ENCODE data around the gene CMTM7. TPM values are rescaled to one million over a fixed set of nuclear protein-coding genes. Genes with fewer than 3 reads are reported as not detected.
A peak's percentile ranks its signal among the peaks of the same experiment; 100 is the strongest.

Gene CMTM7
- total and polyA plus RNA-seq, 12 donors = 5.4 to 19.2 (median 13.0) TPM

DNA sequence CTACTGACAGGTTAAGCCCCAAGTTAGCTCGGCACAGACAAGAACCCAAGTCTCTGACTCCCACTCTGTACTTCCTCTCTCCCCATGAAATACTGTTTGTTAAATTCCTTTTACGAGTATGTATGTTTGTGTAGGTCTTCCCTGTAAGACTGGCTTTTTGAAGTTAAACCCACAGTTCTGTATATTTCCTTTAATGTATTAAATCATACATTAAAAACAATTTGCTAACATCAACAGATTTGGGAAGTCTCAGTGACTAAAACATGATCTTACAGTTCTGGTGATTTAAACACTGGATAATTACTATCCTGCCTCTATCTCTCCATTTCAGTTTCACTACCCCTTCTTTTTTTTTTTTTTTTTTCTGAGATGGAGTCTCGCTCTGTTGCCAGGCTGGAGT lies 106.6 kb downstream of the CMTM7 start:
- WGBS, 4 donors = 79 to 93% (median 81%) methylated on average over 3 of the region's 3 CpGs
- TF ChIP-seq CTCF (IDR thresholded peaks at IDR 0.05) (no peak), POLR2A (IDR thresholded peaks at IDR 0.05) (no peak)
- Histone ChIP-seq H3K27ac (peak overlapping the region in 1 of 5 donors; percentile 30), H3K4me1 (replicated peaks in 1 of 2) (peaks cover 10 to 23% of the 10 kb centered on the region in 2 donors), H3K36me3 (replicated peaks in 1 of 2) (no peaks in the 10 kb centered on the region), H3K27me3 (no peaks in the 10 kb centered on the region), H3K9me3 (replicated peaks in 1 of 3) (no peaks in the 10 kb centered on the region), H3K4me3 (no peak overlapping the region)
- DNase-seq = no peak
- intact Hi-C loops (cut with DNase I) = no loop called here

DNA sequence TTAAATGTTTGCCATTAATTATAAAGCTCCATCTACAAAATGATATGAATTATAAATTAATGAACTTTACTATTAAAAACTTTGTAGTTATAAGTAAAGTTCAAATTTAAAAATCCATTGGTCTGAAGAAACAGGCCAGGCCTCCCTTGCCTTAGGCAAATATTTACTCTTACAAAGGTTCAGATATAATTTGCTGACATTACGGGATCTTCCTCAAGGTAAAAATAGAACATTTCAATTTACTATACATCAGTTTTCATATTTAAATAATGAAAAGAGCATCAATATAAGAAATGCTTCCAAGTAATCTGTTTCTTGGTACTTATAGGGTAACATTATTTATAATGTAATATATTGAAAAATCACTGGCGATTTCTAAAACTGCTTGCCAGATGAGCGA lies 107.3 kb downstream of the CMTM7 start:
- no peak for DNase-seq
- H3K9me3 ChIP-seq (replicated peaks in 1 of 3) = no peaks in the 10 kb centered on the region
- H3K27me3 ChIP-seq = no peaks in the 10 kb centered on the region
- no peak overlapping the region for H3K27ac ChIP-seq
- no peak for TF ChIP-seq CTCF (IDR thresholded peaks at IDR 0.05)
- TF ChIP-seq POLR2A (IDR thresholded peaks at IDR 0.05) = no peak
- 92 to 97% (median 93%) methylated on average over 3 of the region's 3 CpGs for WGBS, 4 donors
- intact Hi-C loops (cut with DNase I) = no loop called here
- H3K4me3 ChIP-seq = no peak overlapping the region
- peaks cover 4 to 17% of the 10 kb centered on the region in 2 donors for H3K4me1 ChIP-seq (replicated peaks in 1 of 2)
- H3K36me3 ChIP-seq (replicated peaks in 1 of 2) = no peaks in the 10 kb centered on the region

DNA sequence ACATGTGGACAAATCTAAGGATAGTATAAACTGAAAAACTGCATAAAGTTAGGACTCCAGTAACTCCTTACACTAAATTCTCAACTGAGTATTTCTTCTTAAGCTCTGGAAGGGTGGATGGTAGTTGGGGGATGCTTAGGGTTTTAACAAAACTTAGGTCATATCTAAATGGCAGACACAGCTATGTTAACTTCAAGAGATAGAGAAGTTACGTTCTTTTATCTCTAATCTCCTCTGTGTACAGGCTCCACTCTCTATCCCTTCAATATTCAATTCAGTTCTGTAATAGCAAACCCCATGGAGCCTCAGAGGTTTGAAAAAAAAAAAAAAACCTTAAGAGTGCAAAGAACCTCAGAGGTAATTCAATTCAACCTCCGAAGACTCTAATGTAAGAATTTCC lies 107.9 kb downstream of the CMTM7 start:
- Histone ChIP-seq H3K27me3 (no peaks in the 10 kb centered on the region), H3K36me3 (replicated peaks in 1 of 2) (no peaks in the 10 kb centered on the region), H3K27ac (no peak overlapping the region), H3K9me3 (replicated peaks in 1 of 3) (no peaks in the 10 kb centered on the region), H3K4me1 (replicated peaks in 1 of 2) (peaks cover 4 to 17% of the 10 kb centered on the region in 2 donors), H3K4me3 (no peak overlapping the region)
- DNase-seq = no peak
- TF ChIP-seq POLR2A (IDR thresholded peaks at IDR 0.05) = no peak
- TF ChIP-seq CTCF (IDR thresholded peaks at IDR 0.05) = no peak
- 92 to 98% (median 96%) methylated on average over 2 of the region's 2 CpGs for WGBS, 4 donors
- intact Hi-C loops (cut with DNase I) = no loop called here

GRCh38 chr3:32500231-32500630 lies 108.6 kb downstream of the CMTM7 start:
- intact Hi-C loops (cut with DNase I) = no loop called here
- 69 to 78% (median 72%) methylated on average over 2 of the region's 2 CpGs for WGBS, 4 donors
- TF ChIP-seq POLR2A (IDR thresholded peaks at IDR 0.05) (no peak), CTCF (IDR thresholded peaks at IDR 0.05) (no peak)
- no peak for DNase-seq
- H3K36me3 ChIP-seq (replicated peaks in 1 of 2) = no peaks in the 10 kb centered on the region
- no peaks in the 10 kb centered on the region for H3K9me3 ChIP-seq (replicated peaks in 1 of 3)
- no peak overlapping the region for H3K27ac ChIP-seq
- peaks cover 4 to 17% of the 10 kb centered on the region in 2 donors for H3K4me1 ChIP-seq (replicated peaks in 1 of 2)
- no peak overlapping the region for H3K4me3 ChIP-seq
- no peaks in the 10 kb centered on the region for H3K27me3 ChIP-seq

Data from adrenal gland (tissue), 12 donors.